22Rv1 (cell line): ENCODE results near the gene PALM.
A peak's percentile ranks its signal among the peaks of the same experiment; 100 is the strongest.

Source experiments
- ZFX ChIP-seq: fragments of 450-650 bp; IDR thresholded peaks from 2 replicates; pipeline ENCODE4 v1.6.1; 2017; ENCODE audit warnings: antibody characterized with exemption, borderline replicate concordance
- TF ChIP-seq, protein P1 (sequence below): fragments of 450-650 bp; IDR thresholded peaks from 2 replicates; pipeline ENCODE4 v1.5.1; 2017; ENCODE audit warnings: mild to moderate bottlenecking

DNA sequence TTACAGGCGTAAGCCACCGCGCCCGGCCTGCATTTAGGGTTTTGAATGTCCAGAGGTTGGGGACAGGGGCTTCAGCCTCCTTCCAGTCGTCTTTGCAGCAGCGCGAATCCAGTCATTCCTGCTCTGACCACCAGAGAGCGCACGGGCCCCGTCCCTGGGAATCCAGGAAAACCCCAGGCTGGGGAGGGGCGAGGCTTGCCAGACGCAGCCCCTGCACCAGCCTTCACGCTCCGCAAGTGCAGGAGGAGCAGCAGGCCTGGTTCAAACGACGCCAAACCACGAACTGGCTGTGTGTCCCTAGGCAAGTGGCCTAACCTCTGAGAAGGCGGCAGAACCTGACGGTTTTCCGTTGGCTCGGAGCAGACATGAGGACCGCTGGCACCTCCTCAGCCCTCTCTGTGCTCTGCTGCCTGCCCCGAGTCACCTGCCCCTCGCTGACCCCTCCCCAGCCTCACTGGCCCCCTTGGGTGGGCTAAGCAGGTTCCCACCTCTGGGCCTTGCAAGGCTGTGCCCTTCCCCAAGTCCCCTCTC, 43.8 kb upstream of the PALM start:
- TF ChIP-seq, protein P1, sequence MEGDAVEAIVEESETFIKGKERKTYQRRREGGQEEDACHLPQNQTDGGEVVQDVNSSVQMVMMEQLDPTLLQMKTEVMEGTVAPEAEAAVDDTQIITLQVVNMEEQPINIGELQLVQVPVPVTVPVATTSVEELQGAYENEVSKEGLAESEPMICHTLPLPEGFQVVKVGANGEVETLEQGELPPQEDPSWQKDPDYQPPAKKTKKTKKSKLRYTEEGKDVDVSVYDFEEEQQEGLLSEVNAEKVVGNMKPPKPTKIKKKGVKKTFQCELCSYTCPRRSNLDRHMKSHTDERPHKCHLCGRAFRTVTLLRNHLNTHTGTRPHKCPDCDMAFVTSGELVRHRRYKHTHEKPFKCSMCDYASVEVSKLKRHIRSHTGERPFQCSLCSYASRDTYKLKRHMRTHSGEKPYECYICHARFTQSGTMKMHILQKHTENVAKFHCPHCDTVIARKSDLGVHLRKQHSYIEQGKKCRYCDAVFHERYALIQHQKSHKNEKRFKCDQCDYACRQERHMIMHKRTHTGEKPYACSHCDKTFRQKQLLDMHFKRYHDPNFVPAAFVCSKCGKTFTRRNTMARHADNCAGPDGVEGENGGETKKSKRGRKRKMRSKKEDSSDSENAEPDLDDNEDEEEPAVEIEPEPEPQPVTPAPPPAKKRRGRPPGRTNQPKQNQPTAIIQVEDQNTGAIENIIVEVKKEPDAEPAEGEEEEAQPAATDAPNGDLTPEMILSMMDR, result peak; percentile 93
- no peak for TF ChIP-seq ZFX
